Naive thymus-derived CD4-positive, alpha-beta T cell (primary cell): ENCODE measurements around the gene FAM131C. TPM values are rescaled to one million over a fixed set of nuclear protein-coding genes. Genes with fewer than 3 reads are reported as not detected.

Experiments used
- ATAC-seq: fragments of 150-1000 bp; cut with Tn5 transposase; 2 replicates; pipeline ENCODE4 v1.10.0; 2021; ENCODE audit warnings: mild to moderate bottlenecking, moderate library complexity
- CTCF ChIA-PET: fragments of 350-600 bp; sonication (Branson Sonifier 250); formaldehyde crosslinking; loops from one replicate; lab custom pipeline; 2021; ENCODE audit warnings: antibody characterized with exemption; lab: Charles Lee
- POLR2A ChIA-PET: fragments of 350-600 bp; sonication (Branson Sonifier 250); formaldehyde crosslinking; loops from one replicate; lab custom pipeline; 2021; ENCODE audit warnings: antibody characterized with exemption, inconsistent platforms; lab: Charles Lee
- DNase-seq, 9 donors: peaks; one replicate each; pipeline versions ENCODE4 v3.0.0 to v3.0.0-alpha.2; 2020 to 2022; ENCODE audit warnings: mixed read lengths in 1 of 9
- H3K27ac ChIP-seq: one replicate; pipeline ENCODE4 v1.7.0; 2013; ENCODE audit warnings: mild to moderate bottlenecking, low read depth, low read length, moderate library complexity
- H3K27me3 ChIP-seq, 2 donors: one replicate each; pipeline ENCODE4 v1.7.0; 2013; ENCODE audit warnings: low read length in 2 of 2, mild to moderate bottlenecking in 2 of 2, moderate library complexity in 2 of 2; ENCODE audit not compliant: control insufficient read depth in 2 of 2, insufficient read depth in 2 of 2
- H3K36me3 ChIP-seq, 3 experiments: 1 replicate in 2 of 3; 2 replicates in 1 of 3; pipeline ENCODE4 v1.7.0; 2013; ENCODE audit warnings: low read length in 3 of 3, mild to moderate bottlenecking in 3 of 3, moderate library complexity in 1 of 3; ENCODE audit not compliant: insufficient read depth in 3 of 3, control insufficient read depth in 2 of 3
- H3K4me1 ChIP-seq, 2 donors: one replicate each; pipeline ENCODE4 v1.7.0; 2013; ENCODE audit warnings: low read length in 2 of 2, mild to moderate bottlenecking in 2 of 2, moderate library complexity in 1 of 2; ENCODE audit not compliant: control insufficient read depth in 2 of 2, insufficient read depth in 2 of 2
- H3K4me3 ChIP-seq: 2 replicates; pipeline ENCODE4 v1.7.0; 2013; ENCODE audit warnings: mild to moderate bottlenecking, low read length
- H3K9me3 ChIP-seq, 3 experiments: 1 replicate in 2 of 3; 2 replicates in 1 of 3; pipeline ENCODE4 v1.7.0; 2013; ENCODE audit warnings: low read length in 3 of 3; ENCODE audit not compliant: control insufficient read depth in 2 of 3
- H3K27ac Mint-ChIP-seq, 9 donors: one replicate each; pipeline ENCODE4 v1.8.0; 2020 to 2022; ENCODE audit warnings: mixed read lengths in 9 of 9, mild to moderate bottlenecking in 8 of 9, moderate library complexity in 5 of 9, inconsistent platforms in 2 of 9
- H3K27me3 Mint-ChIP-seq, 5 donors: one replicate each; pipeline ENCODE4 v1.8.0; 2021 to 2022; ENCODE audit warnings: mixed read lengths in 5 of 5, mild to moderate bottlenecking in 1 of 5
- H3K36me3 Mint-ChIP-seq, 5 donors: one replicate each; pipeline ENCODE4 v1.8.0; 2020 to 2022; ENCODE audit warnings: mixed read lengths in 5 of 5, mild to moderate bottlenecking in 3 of 5, inconsistent platforms in 1 of 5
- H3K4me1 Mint-ChIP-seq, 7 donors: one replicate each; pipeline ENCODE4 v1.8.0; 2020 to 2022; ENCODE audit warnings: mixed read lengths in 7 of 7, mild to moderate bottlenecking in 3 of 7, inconsistent platforms in 1 of 7
- H3K4me3 Mint-ChIP-seq, 10 donors: one replicate each; pipeline ENCODE4 v1.8.0; 2020 to 2022; ENCODE audit warnings: mild to moderate bottlenecking in 10 of 10, mixed read lengths in 10 of 10, moderate library complexity in 6 of 10, inconsistent platforms in 2 of 10
- H3K9me3 Mint-ChIP-seq, 11 donors: one replicate each; pipeline ENCODE4 v1.8.0; 2020 to 2022; ENCODE audit warnings: mixed read lengths in 11 of 11, mild to moderate bottlenecking in 4 of 11, inconsistent platforms in 1 of 11, moderate library complexity in 1 of 11
- intact Hi-C, 2 donors: fragments of 100-400 bp; cut with micrococcal nuclease; formaldehyde crosslinking; loops; one replicate each; pipeline ENCODE4 v1.15.1; 2023
- polyA plus RNA-seq, 2 donors: library from polyadenylated mRNA; unstranded; fragments of 300-500 nt; fragmentation: Illumina TruSeq; gene quantifications; one replicate each; pipeline ENCODE4 v1.2.3, GENCODE V29; 2021
- total RNA-seq, 6 experiments: library from RNA in 5 of 6; stranded (reverse) in 5 of 6; gene quantifications; 1 replicate in 5 of 6; 2 replicates in 1 of 6; pipeline ENCODE4 v1.2.3 and lab custom pipeline; 2021 to 2026

The FAM131C gene
- total and polyA plus RNA-seq, 7 experiments from 2014 or later: 1.3 TPM; not detected in 6

- no peaks in the 10 kb centered on the region for H3K36me3 Mint-ChIP-seq
- H3K4me3 Mint-ChIP-seq: no peak overlapping the region
- no peak for ATAC-seq
- intact Hi-C loops: no loop called here
- Histone ChIP-seq H3K27me3 (no peaks in the 10 kb centered on the region), H3K4me1 (no peaks in the 10 kb centered on the region), H3K4me3 (no peak overlapping the region), H3K9me3 (no peaks in the 10 kb centered on the region), H3K36me3 (no peaks in the 10 kb centered on the region), H3K27ac (no peak overlapping the region)
- ChIA-PET POLR2A (no interaction called here), CTCF (interaction anchor here (0.6 kb wide), 1 partner anchor 406 kb away, joined by 3 read pairs; no protein-coding TSS in a partner anchor)
- DNase-seq: no peak
- H3K9me3 Mint-ChIP-seq: peaks cover 0 to 2% (median 0%) of the 10 kb centered on the region in 11 donors
- H3K27me3 Mint-ChIP-seq: peaks cover 0 to 7% (median 0%) of the 10 kb centered on the region in 5 donors
- H3K4me1 Mint-ChIP-seq: peaks cover 0 to 2% (median 0%) of the 10 kb centered on the region in 7 donors
- no peak overlapping the region for H3K27ac Mint-ChIP-seq
Observed at GRCh38 chr1:16018308-16018707, 55.1 kb downstream of the FAM131C start.

GRCh38 chr1:16017461-16018303 is 55.8 kb downstream of the FAM131C start, which contains the start of gene HSPB7:
Gene HSPB7, minus strand, starts transcription at chr1:16018043. Its CDS starts 80 bp downstream, at chr1:16017963.
- intact Hi-C loops: no loop called here
- no peak within 1 kb of the TSS for H3K4me3 ChIP-seq
- Mint-ChIP-seq H3K9me3 (peaks cover 0 to 2% (median 0%) of the 10 kb centered on the region in 11 donors), H3K27me3 (peaks cover 0 to 7% (median 0%) of the 10 kb centered on the region in 5 donors), H3K36me3 (no peaks in the 10 kb centered on the region), H3K27ac (no peak within 1 kb of the TSS), H3K4me3 (no peak within 1 kb of the TSS), H3K4me1 (peaks cover 0 to 2% (median 0%) of the 10 kb centered on the region in 7 donors)
- no peak within 1 kb of the TSS for H3K27ac ChIP-seq
- ChIA-PET POLR2A (interaction anchor here (0.5 kb wide), 1 partner anchor 916 kb away, joined by 3 read pairs; no protein-coding TSS in a partner anchor), CTCF (no interaction called here)
- no peak for DNase-seq
- no peaks in the 10 kb centered on the region for H3K36me3 ChIP-seq
- ATAC-seq: no peak
- H3K27me3 ChIP-seq: no peaks in the 10 kb centered on the region
- no peaks in the 10 kb centered on the region for H3K9me3 ChIP-seq
- H3K4me1 ChIP-seq: peaks cover 0 to 2% of the 10 kb centered on the region in 2 donors

GRCh38 chr1:16017076-16017460 is 56.4 kb downstream of the FAM131C start:
- H3K27ac ChIP-seq: no peak overlapping the region
- no peaks in the 10 kb centered on the region for H3K27me3 ChIP-seq
- H3K27ac Mint-ChIP-seq: no peak overlapping the region
- no peak for ATAC-seq
- H3K36me3 ChIP-seq: no peaks in the 10 kb centered on the region
- peaks cover 0 to 2% (median 0%) of the 10 kb centered on the region in 11 donors for H3K9me3 Mint-ChIP-seq
- intact Hi-C loops: no loop called here
- H3K4me1 Mint-ChIP-seq: peaks cover 0 to 8% (median 5%) of the 10 kb centered on the region in 7 donors
- DNase-seq: no peak
- CTCF ChIA-PET: no interaction called here
- peaks cover 0 to 7% (median 0%) of the 10 kb centered on the region in 5 donors for H3K27me3 Mint-ChIP-seq
- H3K4me3 ChIP-seq: no peak overlapping the region
- H3K4me3 Mint-ChIP-seq: no peak overlapping the region
- H3K9me3 ChIP-seq: no peaks in the 10 kb centered on the region
- POLR2A ChIA-PET: interaction anchor here (0.6 kb wide), 1 partner anchor 82 kb away, joined by 3 read pairs; no protein-coding TSS in a partner anchor
- peaks cover 0 to 6% of the 10 kb centered on the region in 2 donors for H3K4me1 ChIP-seq
- H3K36me3 Mint-ChIP-seq: no peaks in the 10 kb centered on the region

GRCh38 chr1:16015960-16016901 is 57.2 kb downstream of the FAM131C start:
- Mint-ChIP-seq H3K27me3 (peaks cover 0 to 8% (median 0%) of the 10 kb centered on the region in 5 donors), H3K4me1 (peaks cover 0 to 8% (median 5%) of the 10 kb centered on the region in 7 donors), H3K27ac (no peak overlapping the region), H3K36me3 (no peaks in the 10 kb centered on the region), H3K9me3 (peaks cover 0 to 2% (median 0%) of the 10 kb centered on the region in 11 donors), H3K4me3 (no peak overlapping the region)
- Histone ChIP-seq H3K27me3 (no peaks in the 10 kb centered on the region), H3K36me3 (no peaks in the 10 kb centered on the region), H3K4me1 (peaks cover 0 to 6% of the 10 kb centered on the region in 2 donors), H3K27ac (no peak overlapping the region), H3K4me3 (no peak overlapping the region), H3K9me3 (no peaks in the 10 kb centered on the region)
- intact Hi-C loops: no loop called here
- ATAC-seq (no peak), DNase-seq (no peak)
- CTCF ChIA-PET: no interaction called here
- POLR2A ChIA-PET: interaction anchor here (0.6 kb wide), 1 partner anchor 82 kb away, joined by 3 read pairs; no protein-coding TSS in a partner anchor

- no peak for DNase-seq
- no peak for ATAC-seq
- intact Hi-C loops: no loop called here
- no peak overlapping the region for H3K27ac Mint-ChIP-seq
- H3K4me1 ChIP-seq: peaks cover 0 to 6% of the 10 kb centered on the region in 2 donors
- no peaks in the 10 kb centered on the region for H3K9me3 ChIP-seq
- no peak overlapping the region for H3K27ac ChIP-seq
- no peaks in the 10 kb centered on the region for H3K36me3 ChIP-seq
- CTCF ChIA-PET: no interaction called here
- H3K27me3 ChIP-seq: no peaks in the 10 kb centered on the region
- H3K27me3 Mint-ChIP-seq: peaks cover 0 to 11% (median 0%) of the 10 kb centered on the region in 5 donors
- H3K4me1 Mint-ChIP-seq: peaks cover 0 to 8% (median 5%) of the 10 kb centered on the region in 7 donors
- no peak overlapping the region for H3K4me3 Mint-ChIP-seq
- POLR2A ChIA-PET: no interaction called here
- H3K9me3 Mint-ChIP-seq: peaks cover 0 to 2% (median 0%) of the 10 kb centered on the region in 11 donors
- H3K4me3 ChIP-seq: no peak overlapping the region
- H3K36me3 Mint-ChIP-seq: no peaks in the 10 kb centered on the region
Observed at GRCh38 chr1:16015491-16015890, 58.0 kb downstream of the FAM131C start.
